HepG2 (cell line): ENCODE measurements around the gene NOC2L. TPM values are rescaled to one million over a fixed set of nuclear protein-coding genes. Genes with fewer than 3 reads are reported as not detected.

Experiments used
- ATF5 ChIP-seq: sonication (generic); formaldehyde crosslinking; IDR thresholded peaks from 2 replicates; pipeline ENCODE4 v1.4.0; 2020; ENCODE audit warnings: mild to moderate bottlenecking, low read depth, missing genetic modification reagents
- BORCS8-MEF2B ChIP-seq: sonication (generic); formaldehyde crosslinking; IDR thresholded peaks from 2 replicates; pipeline ENCODE4 v1.8.0; 2022; ENCODE audit warnings: mild to moderate bottlenecking, missing genetic modification reagents
- BRCA1 ChIP-seq: sonication (generic); formaldehyde crosslinking; IDR thresholded peaks from 2 replicates; pipeline ENCODE4 v1.4.0; 2020; ENCODE audit warnings: missing genetic modification reagents
- ESRRA ChIP-seq: sonication (generic); formaldehyde crosslinking; IDR thresholded peaks from 2 replicates; pipeline ENCODE4 v1.5.1; 2020; ENCODE audit warnings: mild to moderate bottlenecking, low read depth, missing genetic modification reagents
- FIP1L1 ChIP-seq: fragments of 200-400 bp; formaldehyde crosslinking; IDR thresholded peaks from 2 replicates; pipeline ENCODE4 v1.6.1; 2018; ENCODE audit warnings: low read depth, mild to moderate bottlenecking, low read length, moderate library complexity, borderline replicate concordance; ENCODE audit not compliant: insufficient read depth
- FOXA3 ChIP-seq: IDR thresholded peaks from 2 replicates; pipeline ENCODE4 v1.6.1; 2016; ENCODE audit warnings: missing genetic modification reagents, missing compliant biosample characterization
- GLMP ChIP-seq: sonication (generic); formaldehyde crosslinking; IDR thresholded peaks from 2 replicates; pipeline ENCODE4 v1.9.0; 2021; ENCODE audit warnings: missing genetic modification reagents, mild to moderate bottlenecking, borderline replicate concordance
- KAT7 ChIP-seq: IDR thresholded peaks from 2 replicates; pipeline ENCODE4 v1.6.1; 2018; ENCODE audit warnings: borderline replicate concordance, missing compliant biosample characterization
- KLF15 ChIP-seq: sonication (generic); formaldehyde crosslinking; IDR thresholded peaks from 2 replicates; pipeline ENCODE4 v1.8.1; 2023; ENCODE audit warnings: borderline replicate concordance, mild to moderate bottlenecking, inconsistent platforms, missing genetic modification reagents, mixed read lengths
- PBX3 ChIP-seq: sonication (generic); formaldehyde crosslinking; IDR thresholded peaks from 2 replicates; pipeline ENCODE4 v1.8.1; 2023; ENCODE audit warnings: missing genetic modification reagents, inconsistent platforms, borderline replicate concordance
- RNF2 ChIP-seq: fragments of 450-650 bp; conservative IDR thresholded peaks from 2 replicates; pipeline ENCODE4 v1.6.1; 2016; ENCODE audit warnings: low read depth
- SETDB1 ChIP-seq: sonication (generic); formaldehyde crosslinking; IDR thresholded peaks from 2 replicates; pipeline ENCODE4 v1.5.1; 2020; ENCODE audit warnings: missing genetic modification reagents, mild to moderate bottlenecking, borderline replicate concordance
- STAT6 ChIP-seq: sonication (generic); formaldehyde crosslinking; IDR thresholded peaks from 2 replicates; pipeline ENCODE4 v1.4.0; 2020; ENCODE audit warnings: missing genetic modification reagents, mild to moderate bottlenecking, borderline replicate concordance
- ZNF253 ChIP-seq: sonication (generic); formaldehyde crosslinking; IDR thresholded peaks from 2 replicates; pipeline ENCODE4 v1.8.0; 2022; ENCODE audit warnings: mild to moderate bottlenecking, missing genetic modification reagents, borderline replicate concordance
- ZNF30 ChIP-seq: sonication (generic); formaldehyde crosslinking; IDR thresholded peaks from 2 replicates; pipeline ENCODE4 v1.5.0; 2020; ENCODE audit warnings: mild to moderate bottlenecking, missing genetic modification reagents
- ZNF660 ChIP-seq: sonication (generic); formaldehyde crosslinking; IDR thresholded peaks from 2 replicates; pipeline ENCODE4 v1.5.1; 2020; ENCODE audit warnings: mild to moderate bottlenecking, low read depth, missing genetic modification reagents, borderline replicate concordance
- ZNF687 ChIP-seq: sonication (generic); formaldehyde crosslinking; IDR thresholded peaks from 2 replicates; pipeline ENCODE4 v1.5.1; 2020; ENCODE audit warnings: mild to moderate bottlenecking, missing genetic modification reagents, moderate library complexity
- ZNF775 ChIP-seq: sonication (generic); formaldehyde crosslinking; IDR thresholded peaks from 2 replicates; pipeline ENCODE4 v1.4.0; 2020; ENCODE audit warnings: missing genetic modification reagents, mild to moderate bottlenecking, moderate library complexity, borderline replicate concordance
- polyA plus RNA-seq, 8 experiments: library from polyadenylated mRNA; depleted of rRNA in 3 of 8; stranded (reverse) in 7 of 8; unstranded in 1 of 8; fragments of >200 nt; fragmentation: Illumina TruSeq in 4 of 8; extraction: Trizol in 4 of 8; gene quantifications; 2 replicates each; pipeline versions ENCODE4 v1.2.1 to v1.2.3, GENCODE V29; 2011 to 2016; ENCODE audit warnings: low read depth in 4 of 8, missing spikeins in 1 of 8, mixed read lengths in 1 of 8; ENCODE audit not compliant: insufficient read depth in 1 of 8
- total RNA-seq, 5 experiments: library from RNA; depleted of rRNA; stranded (reverse); fragments of >200 nt; fragmentation: Illumina TruSeq; extraction: Trizol; gene quantifications; 2 replicates each; pipeline ENCODE4 v1.2.3, GENCODE V29; 2016; ENCODE audit warnings: low read depth in 1 of 5

The NOC2L gene
- total and polyA plus RNA-seq, 2 of the 13 experiments (the other 11 are each of a cell fraction or from before 2014, with no cell fraction given) = 32.0 to 103 TPM

- no peak for TF ChIP-seq FIP1L1
- 0 out of 2 replicates have a peak, but pooled peaks have one; percentile 69 for TF ChIP-seq BRCA1 (CRISPR knock-in tag)
- TF ChIP-seq STAT6 (CRISPR knock-in tag) = no peak
- TF ChIP-seq KAT7 (CRISPR knock-in tag) = peak; percentile 71; the same call in 1 of the 2 replicates
- no peak for TF ChIP-seq RNF2
- TF ChIP-seq ZNF253 = no peak
- no peak for TF ChIP-seq PBX3 (CRISPR knock-in tag)
- TF ChIP-seq BORCS8-MEF2B (CRISPR knock-in tag) = no peak
- TF ChIP-seq ZNF687 (CRISPR knock-in tag) = peak; percentile 88
- TF ChIP-seq ZNF30 = no peak
- no peak for TF ChIP-seq ESRRA
- TF ChIP-seq ZNF775 (CRISPR knock-in tag) = no peak
- no peak for TF ChIP-seq FOXA3 (CRISPR knock-in tag)
- TF ChIP-seq ATF5 (CRISPR knock-in tag) = no peak
- TF ChIP-seq ZNF660 = no peak
- TF ChIP-seq SETDB1 (CRISPR knock-in tag) = no peak
- no peak for TF ChIP-seq GLMP (CRISPR knock-in tag)
- no peak for TF ChIP-seq KLF15
These were observed 7.7 kb upstream of the NOC2L start (continued) for GRCh38 chr1:966704-967300.
